Measurements from ENCODE around the gene ABHD1.

The ABHD1 gene

DNA sequence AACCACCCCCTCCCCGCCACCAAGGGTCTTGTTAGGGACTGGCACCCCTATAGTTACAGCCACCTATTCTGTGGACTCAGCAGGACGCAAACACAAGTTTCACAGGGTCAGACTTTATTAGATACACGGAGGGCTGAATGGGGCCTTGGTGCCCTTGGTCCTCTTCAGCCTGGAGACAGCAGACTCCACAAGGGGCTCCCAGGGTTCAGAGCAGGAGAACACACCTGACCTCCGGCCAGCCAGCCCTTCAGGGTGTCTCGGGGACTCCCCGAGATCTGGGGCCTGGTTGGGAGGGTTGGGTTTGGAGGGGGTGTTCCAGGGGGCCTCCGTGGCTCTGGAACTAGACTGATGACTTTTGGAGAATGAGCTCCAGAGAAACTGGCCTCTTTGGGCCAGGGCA lies 13.1 kb downstream of the ABHD1 start:
- no peak for DNase-seq

DNA sequence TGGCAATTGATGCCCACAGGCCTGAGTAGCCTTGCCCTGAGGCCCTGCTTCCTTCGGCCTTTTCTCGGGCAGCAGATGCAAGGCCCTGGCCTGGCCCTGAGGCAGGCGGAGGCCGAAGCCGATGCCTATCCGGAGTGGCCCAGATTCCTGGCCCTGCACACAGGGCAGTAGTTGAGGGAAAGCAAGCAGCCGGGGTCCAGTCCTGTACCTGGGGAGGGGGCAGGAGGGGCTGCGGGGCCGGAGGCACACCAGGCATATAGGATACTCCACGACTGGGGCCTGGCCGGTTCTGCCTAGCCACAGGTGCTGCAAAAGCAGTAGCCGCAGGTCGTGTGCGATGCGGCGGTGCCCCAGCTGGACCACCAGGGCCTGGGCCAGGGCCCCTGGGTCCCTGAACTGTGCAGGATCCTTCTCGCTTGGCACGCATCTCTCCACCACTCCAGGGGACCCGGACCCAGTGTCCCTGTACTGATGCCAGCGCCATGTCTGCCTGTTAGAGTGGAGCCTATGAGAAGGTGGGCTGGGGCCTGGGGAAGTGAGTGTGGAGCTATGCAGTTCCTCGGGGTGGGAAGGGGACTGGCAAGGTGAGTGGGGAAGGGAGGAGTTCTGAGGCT lies 13.8 kb downstream of the ABHD1 start:
- DNase-seq, result no peak

GRCh38 chr2:27138111-27138510 lies 14.5 kb downstream of the ABHD1 start:
- DNase-seq, result no peak

DNA sequence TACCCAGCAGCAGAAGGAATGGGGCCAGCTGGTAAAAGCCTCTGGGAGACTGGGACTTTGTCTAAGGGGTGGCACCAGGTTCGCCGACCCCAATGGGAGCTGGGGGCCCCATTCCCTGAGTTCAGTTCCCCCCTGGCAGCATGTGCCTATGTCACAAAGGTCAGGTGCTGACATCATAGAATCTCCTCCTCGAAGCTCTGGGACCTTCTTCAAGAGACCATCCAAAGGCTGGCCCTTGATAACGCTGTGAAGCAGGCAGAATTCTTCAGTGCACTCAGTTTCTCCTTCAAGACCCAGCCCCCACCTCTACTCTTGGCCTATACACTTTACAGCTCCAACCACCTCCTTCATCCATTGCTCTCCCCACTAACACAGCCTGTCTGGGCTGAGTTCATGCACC lies 15.7 kb downstream of the ABHD1 start, which contains the start of gene PRR30:
PRR30 (minus strand) TSS at position 101 of the 400 bp plus-strand sequence. CDS start 1,081 bp downstream, outside the sequence.
- no peak for DNase-seq

- DNase-seq, result no peak
Measured at GRCh38 chr2:27143285-27143684, 19.7 kb downstream of the ABHD1 start.

- DNase-seq, result no peak
Measured at GRCh38 chr2:27145682-27146081, 22.1 kb downstream of the ABHD1 start.

GRCh38 chr2:27147935-27148334 lies 24.3 kb downstream of the ABHD1 start:
- DNase-seq, result no peak

GRCh38 chr2:27148801-27149439 lies 25.3 kb downstream of the ABHD1 start, which contains the start of gene TCF23:
Gene TCF23 (plus strand): TSS chr2:27149004. CDS start chr2:27149134, 130 bp downstream.
- no peak for DNase-seq

DNA sequence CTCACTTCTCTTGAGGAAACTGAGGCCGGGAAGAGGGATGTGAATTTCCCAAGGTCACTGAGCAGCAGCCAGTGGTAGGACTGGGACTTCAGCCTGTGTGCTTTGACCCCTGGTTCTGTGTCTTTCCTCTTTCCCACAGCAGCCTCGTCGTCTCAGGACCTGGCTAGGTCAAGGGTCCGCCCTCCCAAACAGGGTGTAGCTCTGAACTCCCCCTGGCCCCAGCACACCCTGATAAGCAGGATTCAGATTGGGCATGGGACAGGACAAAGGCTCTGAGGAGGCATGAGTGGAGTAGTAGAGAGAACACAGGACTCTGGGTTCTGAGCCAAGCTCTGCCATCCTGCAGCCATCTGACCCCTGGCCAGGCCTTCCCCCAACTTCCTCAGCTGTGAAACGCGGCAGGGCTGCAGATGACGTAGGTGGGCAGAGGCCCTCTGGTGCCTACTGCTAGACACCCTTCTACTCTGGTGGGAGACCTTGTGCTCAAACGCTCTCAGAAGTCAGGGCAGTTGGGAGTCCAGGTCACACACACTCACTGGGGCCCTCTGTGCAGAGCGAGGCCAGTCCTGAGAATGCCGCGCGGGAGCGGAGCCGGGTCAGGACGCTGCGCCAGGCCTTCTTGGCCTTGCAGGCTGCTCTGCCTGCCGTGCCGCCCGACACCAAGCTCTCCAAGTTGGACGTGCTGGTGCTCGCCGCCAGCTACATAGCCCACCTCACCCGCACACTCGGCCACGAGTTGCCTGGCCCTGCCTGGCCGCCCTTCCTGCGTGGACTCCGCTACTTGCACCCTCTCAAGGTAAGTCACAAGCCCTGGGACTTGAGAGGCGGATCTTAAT lies 26.2 kb downstream of the ABHD1 start:
- no peak for DNase-seq

- no peak for DNase-seq
Measured at GRCh38 chr2:27150639-27151230, 27.1 kb downstream of the ABHD1 start.

GRCh38 chr2:27152102-27152795 lies 28.6 kb downstream of the ABHD1 start:
- no peak for DNase-seq

GRCh38 chr2:27152796-27153464 lies 29.3 kb downstream of the ABHD1 start:
- DNase-seq, result peak in 1 of 4 experiments; percentile 27

GRCh38 chr2:27154488-27154887 lies 30.9 kb downstream of the ABHD1 start:
- DNase-seq, result no peak

GRCh38 chr2:27155069-27155520 lies 31.5 kb downstream of the ABHD1 start:
- no peak for DNase-seq

DNA sequence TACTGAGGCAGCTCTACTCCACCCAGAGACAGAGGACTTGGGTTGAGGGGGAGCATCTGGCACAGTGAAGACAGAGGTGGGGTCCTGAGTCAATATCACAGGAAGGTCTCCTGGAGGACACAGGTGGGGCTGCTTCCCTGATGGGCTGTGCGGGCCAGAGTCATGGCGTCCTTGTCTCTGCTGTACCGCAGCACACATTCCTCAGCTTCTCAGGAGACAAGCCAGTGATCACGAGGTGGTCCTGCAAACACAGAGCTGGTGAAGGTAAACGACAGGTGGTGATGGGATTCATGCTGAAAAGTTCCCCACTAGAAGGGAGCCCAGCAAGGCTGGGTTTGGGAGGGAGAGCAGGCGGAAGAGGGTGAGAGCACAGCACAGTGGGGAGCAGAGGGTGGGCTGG lies 34.9 kb downstream of the ABHD1 start:
- no peak for DNase-seq

DNA sequence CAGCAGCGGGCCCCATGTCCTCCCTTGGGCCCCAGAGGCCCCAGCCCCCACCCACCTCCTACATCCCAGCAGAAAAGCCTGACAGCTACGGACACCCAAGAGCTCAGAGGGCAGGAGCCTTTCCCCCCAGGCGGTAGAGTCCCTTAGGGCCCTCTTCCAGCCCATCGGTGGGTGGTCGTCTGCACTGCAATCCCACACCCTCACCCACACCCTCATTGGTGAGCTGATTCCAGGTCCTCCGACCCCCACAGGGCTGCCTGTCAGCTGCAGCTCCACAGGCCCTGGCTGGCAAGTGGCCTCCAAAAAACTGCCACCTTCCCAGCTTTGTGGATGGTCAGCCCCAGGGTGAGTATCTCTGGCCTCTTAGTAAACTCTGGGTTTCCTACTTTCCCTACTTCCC lies 35.7 kb downstream of the ABHD1 start:
- DNase-seq, result no peak

DNA sequence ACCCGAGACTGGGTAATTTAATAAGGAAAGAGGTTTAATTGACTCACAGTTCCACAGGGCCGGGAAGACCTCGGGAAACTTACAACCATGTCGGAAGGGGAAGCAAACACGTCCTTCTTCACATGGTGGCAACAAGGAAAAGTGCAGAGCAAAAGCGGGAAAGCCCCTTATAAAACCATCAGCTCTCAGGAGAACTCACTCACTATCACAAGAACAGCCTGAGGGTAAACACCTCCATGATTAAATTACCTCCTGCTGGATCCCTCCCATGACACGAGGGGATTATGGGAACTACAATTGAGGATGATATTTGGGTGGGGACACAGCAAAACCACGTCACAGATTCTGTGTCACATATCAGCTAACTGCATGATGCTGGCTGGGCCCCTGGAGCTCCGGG lies 36.6 kb downstream of the ABHD1 start:
- DNase-seq, result no peak

DNA sequence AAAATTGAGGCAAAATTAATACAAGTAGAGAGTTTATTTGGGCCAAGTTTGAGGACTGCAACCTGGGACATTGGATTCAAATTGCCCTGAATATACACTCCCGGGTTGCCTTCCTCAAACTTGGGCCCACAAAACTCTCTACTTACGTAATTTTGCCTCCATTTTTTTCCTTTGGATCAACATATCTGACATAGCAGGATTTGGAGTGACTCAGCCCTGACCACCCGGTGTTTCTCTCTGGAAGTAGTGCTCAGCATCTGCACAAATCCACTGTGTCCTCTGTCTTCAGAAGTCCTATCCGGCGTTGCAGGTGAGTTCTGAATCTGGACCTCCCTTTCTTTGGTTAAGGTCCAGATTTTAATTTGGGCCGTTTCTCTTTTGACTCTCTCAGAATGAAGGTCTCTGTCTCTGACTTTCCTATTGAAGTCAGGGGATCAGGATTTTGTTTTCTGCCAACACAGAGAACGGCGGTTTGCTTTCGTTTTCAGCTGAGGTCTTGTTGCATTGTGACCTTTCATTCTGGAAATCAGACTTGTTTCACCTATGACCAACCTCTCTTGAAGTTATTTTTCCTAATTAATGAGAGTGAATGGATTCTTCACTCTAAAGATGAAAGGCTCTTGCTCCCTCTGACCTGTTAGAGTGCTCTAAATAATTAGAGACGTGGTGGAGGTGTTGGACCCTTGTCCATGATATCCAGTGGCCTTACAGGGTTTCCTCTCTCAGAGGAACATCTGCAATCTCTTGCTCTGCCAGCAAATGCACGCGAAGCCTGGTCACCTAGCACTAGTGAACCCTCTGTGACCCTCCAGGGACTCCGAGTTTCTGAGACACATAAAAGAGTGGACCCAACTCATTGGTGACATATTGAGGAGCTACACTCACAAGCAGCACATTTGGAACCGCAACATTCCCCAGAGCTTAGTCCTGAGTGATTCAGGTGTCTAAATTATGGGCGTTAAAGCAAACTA lies 38.8 kb downstream of the ABHD1 start:
- no peak for DNase-seq

GRCh38 chr2:27164960-27165763 lies 41.5 kb downstream of the ABHD1 start:
- no peak for DNase-seq
